ENCODE data around the gene CTPS1.

DNA sequence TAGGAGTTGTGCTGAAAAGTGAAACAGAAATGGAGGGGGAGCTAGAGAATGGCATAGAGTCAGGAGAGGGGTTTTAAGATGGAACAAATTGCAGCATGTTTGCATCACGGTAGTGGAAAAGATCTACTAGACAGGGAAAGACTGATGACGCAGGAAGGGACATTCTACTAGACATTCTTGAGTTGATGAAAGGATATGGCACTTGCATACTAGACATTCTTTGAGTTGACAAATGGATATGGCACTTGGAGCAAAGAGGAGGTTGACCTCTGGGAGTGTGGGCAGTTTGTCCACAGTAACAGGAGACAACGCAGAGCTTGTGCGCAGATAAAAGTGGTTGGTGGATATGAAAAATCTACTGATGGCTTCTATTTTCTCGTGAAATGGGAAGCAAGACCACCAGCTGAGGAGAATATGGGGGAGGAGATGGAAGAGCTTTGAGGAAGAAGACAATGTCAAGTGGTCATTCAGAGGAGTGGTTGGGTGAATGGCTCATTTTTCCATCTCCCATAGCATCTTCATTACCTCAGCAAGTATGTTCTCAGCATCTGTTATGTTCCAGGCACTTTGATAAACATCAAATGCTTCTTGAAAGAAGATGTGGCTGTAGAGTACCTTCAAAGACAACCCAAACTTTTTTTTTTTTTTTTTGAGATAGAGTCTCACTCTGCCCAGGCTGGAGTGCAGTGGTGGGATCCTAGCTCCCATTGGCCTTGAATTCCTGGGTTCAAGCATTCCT, 2.4 kb upstream of the CTPS1 start:
- TF ChIP-seq EZH2phosphoT487 (IDR thresholded peaks at IDR 0.05; ENCODE audit: borderline replicate concordance) (no peak), CTCF (conservative IDR thresholded peaks at IDR 0.05; ENCODE audit: low read length) (no peak)

All from Loucy (cell line).